Neuronal stem cell (in vitro differentiated cells): ENCODE data around the gene RBMXL3.

ENCODE experiments used
- DNase-seq: peaks from one replicate; pipeline ENCODE4 v3.0.0-alpha.2; 2013; ENCODE audit warnings: low spot score
- H2AFZ ChIP-seq: one replicate; pipeline ENCODE4 v1.6.1; 2013; ENCODE audit warnings: mild to moderate bottlenecking, low read length, inconsistent platforms
- H2AK5ac ChIP-seq: 2 replicates; pipeline ENCODE4 v1.6.1; 2013; ENCODE audit warnings: low read depth, mild to moderate bottlenecking, inconsistent platforms, low read length, moderate library complexity, mixed read lengths
- H2BK120ac ChIP-seq: 2 replicates; pipeline ENCODE4 v1.6.1; 2013; ENCODE audit warnings: low read depth, mild to moderate bottlenecking, inconsistent platforms, low read length, moderate library complexity, mixed read lengths
- H2BK12ac ChIP-seq: one replicate; pipeline ENCODE4 v1.6.1; 2013; ENCODE audit warnings: low read length, inconsistent platforms
- H2BK15ac ChIP-seq: 2 replicates; pipeline ENCODE4 v1.6.1; 2013; ENCODE audit warnings: mild to moderate bottlenecking, low read length, inconsistent platforms, mixed read lengths
- H2BK5ac ChIP-seq: one replicate; pipeline ENCODE4 v1.6.1; 2013; ENCODE audit warnings: inconsistent platforms, mild to moderate bottlenecking, low read length, moderate library complexity
- H3K14ac ChIP-seq: one replicate; pipeline ENCODE4 v1.6.1; 2013; ENCODE audit warnings: low read length, inconsistent platforms
- H3K18ac ChIP-seq: 2 replicates; pipeline ENCODE4 v1.6.1; 2013; ENCODE audit warnings: low read length, inconsistent platforms
- H3K23ac ChIP-seq: 2 replicates; pipeline ENCODE4 v1.6.1; 2013; ENCODE audit warnings: low read depth, mild to moderate bottlenecking, mixed read lengths, low read length, inconsistent platforms; ENCODE audit not compliant: poor library complexity
- H3K27ac ChIP-seq: replicated peaks from 3 replicates; pipeline ENCODE4 v1.5.1; 2013; ENCODE audit warnings: low read length, inconsistent platforms
- H3K27me3 ChIP-seq, 3 experiments: 2 replicates each; pipeline ENCODE4 v1.6.1; 2013; ENCODE audit warnings: low read length in 3 of 3, mild to moderate bottlenecking in 2 of 3, inconsistent platforms in 1 of 3, low read depth in 1 of 3, mixed read lengths in 1 of 3, moderate library complexity in 1 of 3; ENCODE audit not compliant: control insufficient read depth in 3 of 3, insufficient read depth in 3 of 3
- H3K36me3 ChIP-seq, 2 donors: replicated peaks in 1 of 2; 2 replicates each; pipeline ENCODE4 v1.6.1; 2013; ENCODE audit warnings: low read length in 2 of 2; ENCODE audit not compliant: control insufficient read depth in 2 of 2, insufficient read depth in 2 of 2
- H3K4ac ChIP-seq: 2 replicates; pipeline ENCODE4 v1.6.1; 2013; ENCODE audit warnings: inconsistent platforms, mild to moderate bottlenecking, low read length, moderate library complexity
- H3K4me1 ChIP-seq, 2 donors: 1 replicate in 1 of 2; 2 replicates in 1 of 2; pipeline ENCODE4 v1.6.1; 2013; ENCODE audit warnings: low read length in 2 of 2, low read depth in 1 of 2; ENCODE audit not compliant: control insufficient read depth in 2 of 2, insufficient read depth in 1 of 2
- H3K4me2 ChIP-seq: one replicate; pipeline ENCODE4 v1.6.1; 2013; ENCODE audit warnings: mild to moderate bottlenecking, low read length, inconsistent platforms; ENCODE audit not compliant: insufficient read depth, poor library complexity, severe bottlenecking
- H3K4me3 ChIP-seq, 2 donors: 2 replicates each; pipeline ENCODE4 v1.5.1; 2013; ENCODE audit warnings: low read length in 2 of 2, mild to moderate bottlenecking in 2 of 2, inconsistent platforms in 1 of 2, moderate library complexity in 1 of 2
- H3K79me1 ChIP-seq: one replicate; pipeline ENCODE4 v1.6.1; 2013; ENCODE audit warnings: low read depth, mild to moderate bottlenecking, inconsistent platforms, low read length, moderate library complexity
- H3K9ac ChIP-seq: one replicate; pipeline ENCODE4 v1.6.1; 2013; ENCODE audit warnings: mild to moderate bottlenecking, low read depth, low read length, inconsistent platforms; ENCODE audit not compliant: poor library complexity
- H3K9me3 ChIP-seq, 2 donors: replicated peaks in 1 of 2; 2 replicates each; pipeline versions ENCODE3 to v1.6.1; 2013; ENCODE audit warnings: low read length in 2 of 2, mild to moderate bottlenecking in 2 of 2, inconsistent platforms in 1 of 2, low read depth in 1 of 2, mixed read lengths in 1 of 2, moderate library complexity in 1 of 2; ENCODE audit not compliant: control insufficient read depth in 2 of 2, insufficient read depth in 1 of 2
- H4K8ac ChIP-seq: one replicate; pipeline ENCODE4 v1.6.1; 2013; ENCODE audit warnings: low read depth, mild to moderate bottlenecking, inconsistent platforms, low read length, moderate library complexity
- H4K91ac ChIP-seq: one replicate; pipeline ENCODE4 v1.6.1; 2013; ENCODE audit warnings: low read length, low read depth, mild to moderate bottlenecking, inconsistent platforms; ENCODE audit not compliant: poor library complexity
- WGBS, 2 donors: extraction: QIAGEN DNeasy Blood & Tissue Kit; methylation state at CpG; one replicate each; pipeline ENCODE4 v1.1.7; 2013; ENCODE audit warnings: missing lambda C conversion rate in 2 of 2, mixed read lengths in 1 of 2; ENCODE audit not compliant: insufficient read length in 2 of 2, insufficient replicate concordance in 1 of 2; ENCODE audit errors: extremely low coverage in 2 of 2; 5-methylcytosine and 5-hydroxymethylcytosine counted together

RBMXL3 gene

DNA sequence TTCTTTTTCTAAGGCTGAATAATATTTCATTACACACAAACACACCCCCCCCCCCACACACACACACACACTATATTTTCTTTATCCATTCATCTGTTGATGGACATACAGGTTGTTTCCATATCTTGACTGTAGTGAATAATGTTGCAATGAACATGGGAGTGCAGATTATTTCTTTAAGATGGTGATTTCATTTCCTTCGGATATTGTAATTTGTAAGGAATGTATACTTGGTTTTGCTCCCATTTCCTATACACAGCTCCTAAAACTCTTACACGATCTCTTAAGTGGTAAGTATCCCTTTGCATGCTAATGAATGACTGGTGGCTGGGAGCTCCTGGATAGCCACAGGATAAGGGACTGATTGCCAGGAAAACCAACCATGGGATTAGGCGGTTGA, 14.7 kb upstream of the RBMXL3 start:
- Histone ChIP-seq H2AK5ac (no peak overlapping the region), H4K8ac (no peak overlapping the region), H4K91ac (no peak overlapping the region), H3K9me3 (no peaks in the 10 kb centered on the region), H3K9ac (no peak overlapping the region), H2BK15ac (no peak overlapping the region), H3K18ac (no peak overlapping the region), H3K23ac (no peak overlapping the region), H3K27me3 (no peaks in the 10 kb centered on the region), H3K4me2 (no peak overlapping the region), H3K4ac (no peak overlapping the region), H2BK5ac (no peak overlapping the region), H3K4me1 (no peaks in the 10 kb centered on the region), H3K27ac (no peak overlapping the region), H2BK12ac (no peak overlapping the region), H2AFZ (no peak overlapping the region), H3K36me3 (no peaks in the 10 kb centered on the region), H3K79me1 (no peaks in the 10 kb centered on the region), H2BK120ac (no peak overlapping the region), H3K4me3 (no peak overlapping the region), H3K14ac (no peak overlapping the region)
- no peak for DNase-seq
- no CpG with 5 or more reads among the region's 3 CpGs for WGBS, 2 donors

DNA sequence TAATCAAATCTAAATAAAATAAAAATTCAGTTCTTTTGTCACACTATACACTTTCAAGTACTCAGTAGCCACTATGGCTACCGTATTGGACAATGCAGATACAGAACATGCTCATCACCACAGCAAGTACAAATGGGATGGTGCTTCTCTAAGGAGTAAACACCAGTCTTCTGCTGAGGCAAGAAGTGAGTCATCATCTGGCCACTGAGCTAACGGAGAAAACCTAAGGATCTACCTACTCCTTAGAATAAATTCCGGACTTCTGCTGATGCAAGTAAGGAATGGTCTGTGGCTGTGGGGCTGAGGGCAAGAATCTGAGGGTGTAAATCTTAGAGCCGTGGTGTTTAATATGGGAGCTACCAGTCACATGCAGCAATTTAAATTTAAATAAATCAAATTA, 11.3 kb upstream of the RBMXL3 start:
- no peak overlapping the region for H4K8ac ChIP-seq
- H3K36me3 ChIP-seq, result no peaks in the 10 kb centered on the region
- H3K9ac ChIP-seq, result no peak overlapping the region
- no peaks in the 10 kb centered on the region for H3K4me1 ChIP-seq
- H3K4me3 ChIP-seq, result no peak overlapping the region
- no peak overlapping the region for H3K23ac ChIP-seq
- DNase-seq, result no peak
- H3K27ac ChIP-seq, result no peak overlapping the region
- no peak overlapping the region for H2AK5ac ChIP-seq
- H2BK120ac ChIP-seq, result no peak overlapping the region
- H2BK5ac ChIP-seq, result no peak overlapping the region
- no peak overlapping the region for H2BK15ac ChIP-seq
- H3K4me2 ChIP-seq, result no peak overlapping the region
- H3K79me1 ChIP-seq, result no peaks in the 10 kb centered on the region
- no peaks in the 10 kb centered on the region for H3K27me3 ChIP-seq
- H3K9me3 ChIP-seq, result no peaks in the 10 kb centered on the region
- H2AFZ ChIP-seq, result no peak overlapping the region
- no peak overlapping the region for H2BK12ac ChIP-seq
- no peak overlapping the region for H4K91ac ChIP-seq
- no peak overlapping the region for H3K18ac ChIP-seq
- H3K14ac ChIP-seq, result no peak overlapping the region
- H3K4ac ChIP-seq, result no peak overlapping the region
- no CpG with 5 or more reads among the region's 4 CpGs for WGBS, 2 donors

DNA sequence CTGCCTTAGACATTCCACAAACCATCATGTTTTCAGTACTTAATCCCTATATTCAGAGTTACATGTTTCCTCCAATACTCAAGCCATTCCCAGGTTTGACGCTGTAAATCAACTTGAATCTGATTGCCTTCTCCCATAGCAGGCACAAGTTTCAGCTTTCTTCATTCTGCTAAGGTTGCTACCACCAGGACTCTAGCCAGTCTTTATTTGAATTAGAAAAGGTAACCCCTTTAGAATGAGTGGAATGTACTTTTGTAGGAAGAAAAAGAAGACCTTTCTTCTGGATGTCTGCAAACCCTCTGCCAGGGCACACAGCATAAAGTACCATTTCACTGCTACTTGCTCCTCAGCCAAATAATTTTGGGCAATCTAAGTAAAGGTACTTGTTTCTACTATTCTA, 10.7 kb upstream of the RBMXL3 start:
- WGBS, 2 donors, result no CpG with 5 or more reads among the region's 1 CpG
- no peak overlapping the region for H4K8ac ChIP-seq
- H2AK5ac ChIP-seq, result no peak overlapping the region
- H3K4me2 ChIP-seq, result no peak overlapping the region
- no peak overlapping the region for H3K4ac ChIP-seq
- no peak overlapping the region for H3K23ac ChIP-seq
- no peaks in the 10 kb centered on the region for H3K27me3 ChIP-seq
- no peak overlapping the region for H2BK12ac ChIP-seq
- no peak overlapping the region for H3K27ac ChIP-seq
- H2BK15ac ChIP-seq, result no peak overlapping the region
- H2AFZ ChIP-seq, result no peak overlapping the region
- H3K18ac ChIP-seq, result no peak overlapping the region
- H2BK5ac ChIP-seq, result no peak overlapping the region
- H3K14ac ChIP-seq, result no peak overlapping the region
- no peaks in the 10 kb centered on the region for H3K36me3 ChIP-seq
- DNase-seq, result no peak
- H3K4me3 ChIP-seq, result no peak overlapping the region
- no peak overlapping the region for H3K9ac ChIP-seq
- H3K9me3 ChIP-seq, result no peaks in the 10 kb centered on the region
- no peak overlapping the region for H4K91ac ChIP-seq
- no peaks in the 10 kb centered on the region for H3K79me1 ChIP-seq
- no peak overlapping the region for H2BK120ac ChIP-seq
- no peaks in the 10 kb centered on the region for H3K4me1 ChIP-seq

DNA sequence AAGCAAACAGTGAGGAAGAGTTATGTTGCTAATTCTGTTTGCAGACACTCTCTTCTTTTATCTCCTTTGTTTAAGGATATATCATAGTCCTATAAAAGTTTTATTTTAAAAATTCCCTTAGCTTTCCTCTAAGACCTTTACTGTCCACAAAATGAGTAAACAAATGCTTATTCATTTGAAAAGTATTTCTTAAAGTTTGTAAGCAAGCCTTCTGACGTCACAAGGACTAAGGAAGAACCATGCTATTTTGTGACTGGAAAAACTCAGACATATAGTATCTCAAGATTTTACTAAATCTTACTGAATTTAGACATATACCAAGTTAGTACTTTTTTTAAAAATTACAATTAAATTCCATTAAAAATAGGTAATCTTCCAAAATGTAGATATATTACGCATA, 5.2 kb upstream of the RBMXL3 start:
- Histone ChIP-seq H2BK120ac (no peak overlapping the region), H3K18ac (no peak overlapping the region), H3K27me3 (no peaks in the 10 kb centered on the region), H3K79me1 (no peaks in the 10 kb centered on the region), H2BK5ac (no peak overlapping the region), H3K9ac (no peak overlapping the region), H3K4me3 (no peak overlapping the region), H3K4me2 (no peak overlapping the region), H2BK15ac (no peak overlapping the region), H3K9me3 (no peaks in the 10 kb centered on the region), H2AFZ (no peak overlapping the region), H3K4ac (no peak overlapping the region), H3K27ac (no peak overlapping the region), H2AK5ac (no peak overlapping the region), H3K23ac (no peak overlapping the region), H3K14ac (no peak overlapping the region), H4K91ac (no peak overlapping the region), H2BK12ac (no peak overlapping the region), H3K36me3 (no peaks in the 10 kb centered on the region), H3K4me1 (no peaks in the 10 kb centered on the region), H4K8ac (no peak overlapping the region)
- DNase-seq, result no peak
- no CpG with 5 or more reads among the region's 2 CpGs for WGBS, 2 donors
